AG04450 (cell line): Measurements from ENCODE around the gene CRYAB. TPM values are rescaled to one million over a fixed set of nuclear protein-coding genes. Genes with fewer than 3 reads are reported as not detected.
A peak's percentile ranks its signal among the peaks of the same experiment; 100 is the strongest.

Experiments used
- CTCF ChIA-PET: fragments of 300-600, 350-600 bp; formaldehyde crosslinking; extraction: SDS; loops from one replicate; lab custom pipeline; 2022; ENCODE audit warnings: antibody characterized with exemption, inconsistent platforms; lab: Charles Lee
- POLR2A ChIA-PET: fragments of 350-600 bp; formaldehyde crosslinking; extraction: SDS; loops from one replicate; lab custom pipeline; 2021; ENCODE audit warnings: antibody characterized with exemption, inconsistent platforms; lab: Yijun Ruan, JAX
- DNase-seq: peaks from one replicate; pipeline ENCODE4 v3.0.0-alpha.2; 2011; ENCODE audit warnings: low read depth, low spot score
- H3K27ac ChIP-seq: one replicate; pipeline ENCODE4 v1.5.1; 2012; ENCODE audit warnings: low read depth, low read length, control low read depth
- H3K27me3 ChIP-seq: one replicate; pipeline ENCODE4 v1.6.0; 2012; ENCODE audit warnings: low read length; ENCODE audit not compliant: control insufficient read depth, insufficient read depth
- H3K4me3 ChIP-seq: 2 replicates; pipeline ENCODE4 v1.5.1; 2011; ENCODE audit warnings: mild to moderate bottlenecking, low read depth, low read length, control low read depth
- H3K9me3 ChIP-seq: 2 replicates; pipeline ENCODE4 v1.5.1; 2012; ENCODE audit warnings: low read length; ENCODE audit not compliant: control insufficient read depth, insufficient read depth
- polyA plus RNA-seq: library from polyadenylated mRNA; depleted of rRNA; stranded (reverse); fragments of >200 nt; gene quantifications from 2 replicates; pipeline ENCODE4 v1.2.3, GENCODE V29; 2011
- TF ChIP-seq, protein P1 (sequence below): IDR thresholded peaks from 2 replicates; pipeline ENCODE4 v1.5.1; 2011; ENCODE audit warnings: low read depth, low read length, control low read depth, inconsistent platforms

CRYAB gene
- polyA plus RNA-seq, 1 experiment, result 6.3 TPM

DNA sequence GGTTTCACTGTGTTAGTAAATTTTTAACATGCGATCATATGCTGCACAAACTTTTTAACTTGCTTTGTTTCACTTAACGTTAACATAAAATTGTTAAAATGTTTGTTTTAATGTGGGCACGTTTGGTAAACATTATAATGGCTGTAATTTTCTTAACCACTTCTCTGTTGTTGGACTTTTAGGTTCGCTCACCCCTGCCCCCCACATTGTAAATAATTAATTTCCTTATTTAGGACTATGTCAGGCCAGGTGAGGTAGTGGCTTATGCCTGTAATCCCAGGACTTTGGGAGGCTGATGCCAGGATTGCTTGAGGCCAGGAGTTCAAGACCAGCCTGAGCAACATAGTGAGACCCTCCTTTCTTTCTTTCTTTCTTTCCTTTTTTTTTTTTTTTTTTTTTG, 18.9 kb upstream of the CRYAB start:
- Histone ChIP-seq H3K27me3 (no peaks in the 10 kb centered on the region), H3K9me3 (no peaks in the 10 kb centered on the region), H3K4me3 (no peak overlapping the region), H3K27ac (no peak overlapping the region)
- TF ChIP-seq, protein P1, sequence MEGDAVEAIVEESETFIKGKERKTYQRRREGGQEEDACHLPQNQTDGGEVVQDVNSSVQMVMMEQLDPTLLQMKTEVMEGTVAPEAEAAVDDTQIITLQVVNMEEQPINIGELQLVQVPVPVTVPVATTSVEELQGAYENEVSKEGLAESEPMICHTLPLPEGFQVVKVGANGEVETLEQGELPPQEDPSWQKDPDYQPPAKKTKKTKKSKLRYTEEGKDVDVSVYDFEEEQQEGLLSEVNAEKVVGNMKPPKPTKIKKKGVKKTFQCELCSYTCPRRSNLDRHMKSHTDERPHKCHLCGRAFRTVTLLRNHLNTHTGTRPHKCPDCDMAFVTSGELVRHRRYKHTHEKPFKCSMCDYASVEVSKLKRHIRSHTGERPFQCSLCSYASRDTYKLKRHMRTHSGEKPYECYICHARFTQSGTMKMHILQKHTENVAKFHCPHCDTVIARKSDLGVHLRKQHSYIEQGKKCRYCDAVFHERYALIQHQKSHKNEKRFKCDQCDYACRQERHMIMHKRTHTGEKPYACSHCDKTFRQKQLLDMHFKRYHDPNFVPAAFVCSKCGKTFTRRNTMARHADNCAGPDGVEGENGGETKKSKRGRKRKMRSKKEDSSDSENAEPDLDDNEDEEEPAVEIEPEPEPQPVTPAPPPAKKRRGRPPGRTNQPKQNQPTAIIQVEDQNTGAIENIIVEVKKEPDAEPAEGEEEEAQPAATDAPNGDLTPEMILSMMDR, result no peak
- no peak for DNase-seq
- ChIA-PET CTCF (interaction anchor here (0.6 to 3.7 kb wide), 10 partner anchors 15 to 482 kb away, joined by 3 to 42 read pairs (median 8); no protein-coding TSS in a partner anchor), POLR2A (no interaction called here)

- POLR2A ChIA-PET, result interaction anchor here (0.5 to 1.7 kb wide), 9 partner anchors 13 to 155 kb away, joined by 3 to 8 read pairs (median 4); partner anchors contain the start of genes ALG9 and HSPB2
- no peaks in the 10 kb centered on the region for H3K27me3 ChIP-seq
- DNase-seq, result peak; percentile 95
- TF ChIP-seq, protein P1, result no peak
- peak overlapping the region; percentile 47 for H3K27ac ChIP-seq
- H3K4me3 ChIP-seq, result peak overlapping the region; percentile 59
- CTCF ChIA-PET, result interaction anchor here (0.6 to 2.2 kb wide), 7 partner anchors 9 to 70 kb away, joined by 3 to 13 read pairs (median 3); no protein-coding TSS in a partner anchor
- no peaks in the 10 kb centered on the region for H3K9me3 ChIP-seq
Measured at GRCh38 chr11:111926505-111927391, 15.2 kb upstream of the CRYAB start.

GRCh38 chr11:111925953-111926352, 14.4 kb upstream of the CRYAB start:
- no peak for DNase-seq
- Histone ChIP-seq H3K27ac (peak overlapping the region; percentile 24), H3K27me3 (no peaks in the 10 kb centered on the region), H3K9me3 (no peaks in the 10 kb centered on the region), H3K4me3 (no peak overlapping the region)
- POLR2A ChIA-PET, result interaction anchor here (1.0 to 1.7 kb wide), 5 partner anchors 13 to 55 kb away, joined by 3 to 8 read pairs (median 4); partner anchors contain the start of genes ALG9 and HSPB2
- TF ChIP-seq, protein P1, result no peak
- CTCF ChIA-PET, result interaction anchor here (1.4 to 2.2 kb wide), 3 partner anchors 8 to 71 kb away, joined by 3 to 13 read pairs (median 8); no protein-coding TSS in a partner anchor

DNA sequence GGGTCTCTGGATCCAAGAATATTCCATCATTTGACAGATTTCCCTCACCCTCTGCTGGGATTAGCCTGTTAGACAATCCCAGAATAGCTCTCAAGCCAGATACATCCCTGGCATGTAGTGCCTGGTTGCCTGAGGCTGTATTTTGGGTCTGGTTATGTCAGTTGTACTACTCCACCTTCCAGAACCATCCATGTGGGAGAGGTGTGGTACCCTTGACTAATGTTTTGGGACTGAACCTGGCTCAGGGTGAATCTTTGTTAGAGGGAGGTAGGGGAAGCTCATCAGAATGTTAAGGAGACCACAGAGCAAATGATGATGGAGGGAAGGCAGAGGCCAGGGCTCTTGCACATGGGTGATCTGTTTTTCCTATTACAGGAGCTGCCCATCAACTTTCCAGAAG, 12.4 kb upstream of the CRYAB start:
- Histone ChIP-seq H3K4me3 (no peak overlapping the region), H3K9me3 (no peaks in the 10 kb centered on the region; the same call in 1 of the 2 replicates), H3K27me3 (no peaks in the 10 kb centered on the region), H3K27ac (peak overlapping the region; percentile 87)
- POLR2A ChIA-PET, result no interaction called here
- CTCF ChIA-PET, result no interaction called here
- TF ChIP-seq, protein P1, result no peak
- no peak for DNase-seq

GRCh38 chr11:111923351-111923788, 11.8 kb upstream of the CRYAB start:
- H3K27ac ChIP-seq, result peak overlapping the region; percentile 87
- TF ChIP-seq, protein P1, result no peak
- POLR2A ChIA-PET, result no interaction called here
- CTCF ChIA-PET, result no interaction called here
- no peaks in the 10 kb centered on the region for H3K27me3 ChIP-seq
- no peak overlapping the region for H3K4me3 ChIP-seq
- no peak for DNase-seq
- no peaks in the 10 kb centered on the region; the same call in 1 of the 2 replicates for H3K9me3 ChIP-seq
